Astrocyte of the cerebellum (primary cell): Measurements from ENCODE around the gene SLC6A13.

ENCODE experiments used
- DNase-seq: peaks from one replicate; pipeline ENCODE4 v3.0.0-alpha.2; 2011; ENCODE audit warnings: low read depth
- H3K4me3 ChIP-seq: 2 replicates; pipeline ENCODE4 v1.5.1; 2011; ENCODE audit warnings: mild to moderate bottlenecking, low read depth, low read length, moderate library complexity
- in situ Hi-C: cut with HindIII; loops from 2 replicates; pipeline ENCODE4 v1.10.0; 2017; ENCODE audit warnings: low sequenced_read_pairs
- TF ChIP-seq, protein P1 (sequence below): IDR thresholded peaks from 2 replicates; pipeline ENCODE4 v1.5.1; 2012; ENCODE audit warnings: low read length, low read depth, moderate library complexity, mild to moderate bottlenecking; ENCODE audit errors: missing control alignments

The SLC6A13 gene

GRCh38 chr12:174596-174995 is 88.0 kb downstream of the SLC6A13 start:
- no peak overlapping the region for H3K4me3 ChIP-seq
- TF ChIP-seq, protein P1, sequence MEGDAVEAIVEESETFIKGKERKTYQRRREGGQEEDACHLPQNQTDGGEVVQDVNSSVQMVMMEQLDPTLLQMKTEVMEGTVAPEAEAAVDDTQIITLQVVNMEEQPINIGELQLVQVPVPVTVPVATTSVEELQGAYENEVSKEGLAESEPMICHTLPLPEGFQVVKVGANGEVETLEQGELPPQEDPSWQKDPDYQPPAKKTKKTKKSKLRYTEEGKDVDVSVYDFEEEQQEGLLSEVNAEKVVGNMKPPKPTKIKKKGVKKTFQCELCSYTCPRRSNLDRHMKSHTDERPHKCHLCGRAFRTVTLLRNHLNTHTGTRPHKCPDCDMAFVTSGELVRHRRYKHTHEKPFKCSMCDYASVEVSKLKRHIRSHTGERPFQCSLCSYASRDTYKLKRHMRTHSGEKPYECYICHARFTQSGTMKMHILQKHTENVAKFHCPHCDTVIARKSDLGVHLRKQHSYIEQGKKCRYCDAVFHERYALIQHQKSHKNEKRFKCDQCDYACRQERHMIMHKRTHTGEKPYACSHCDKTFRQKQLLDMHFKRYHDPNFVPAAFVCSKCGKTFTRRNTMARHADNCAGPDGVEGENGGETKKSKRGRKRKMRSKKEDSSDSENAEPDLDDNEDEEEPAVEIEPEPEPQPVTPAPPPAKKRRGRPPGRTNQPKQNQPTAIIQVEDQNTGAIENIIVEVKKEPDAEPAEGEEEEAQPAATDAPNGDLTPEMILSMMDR, result no peak
- DNase-seq, result no peak
- in situ Hi-C loops, result no loop called here

DNA sequence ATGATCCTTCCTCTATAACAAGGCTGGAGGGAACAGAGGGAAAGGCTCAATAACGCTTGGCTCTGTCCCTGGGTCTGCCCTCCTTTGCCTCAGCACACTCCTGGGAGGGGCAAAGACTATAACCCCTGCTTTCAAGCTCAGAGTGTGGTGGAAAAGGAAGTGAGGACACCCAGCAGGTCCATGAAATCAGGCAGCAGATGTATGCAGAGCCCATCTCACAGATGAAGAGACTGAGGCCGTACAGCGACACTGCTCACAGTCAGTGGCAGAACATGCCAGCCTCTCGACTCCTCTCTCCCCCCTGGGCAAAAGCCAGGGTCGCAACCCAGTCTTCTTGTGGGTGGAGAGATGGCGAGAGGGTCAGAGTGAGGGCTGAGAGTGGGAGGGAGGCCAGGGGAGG is 88.5 kb downstream of the SLC6A13 start:
- H3K4me3 ChIP-seq, result no peak overlapping the region
- in situ Hi-C loops, result no loop called here
- TF ChIP-seq, protein P1, result no peak
- no peak for DNase-seq

DNA sequence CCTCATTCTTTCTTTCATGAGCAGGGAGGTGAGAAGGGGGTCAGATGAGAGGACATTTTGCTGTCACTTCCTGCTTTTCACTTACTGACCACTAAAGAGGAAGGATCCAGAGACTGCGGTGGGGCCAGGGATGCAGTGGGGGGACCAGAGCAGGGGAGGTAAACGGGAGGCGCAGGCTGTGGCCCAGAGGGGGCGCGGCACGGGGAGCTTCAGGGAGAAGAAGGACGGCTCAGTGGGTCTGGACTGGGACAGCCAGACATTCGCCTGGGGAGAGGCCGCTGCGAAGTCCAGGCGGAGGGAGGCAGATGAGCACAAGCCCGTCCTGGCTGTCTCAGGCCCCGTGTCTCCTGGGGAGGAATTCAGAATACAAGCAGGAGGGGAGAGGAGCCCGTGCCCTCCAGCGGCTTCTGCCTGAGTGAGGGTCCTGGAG is 89.9 kb downstream of the SLC6A13 start:
- TF ChIP-seq, protein P1, result no peak
- H3K4me3 ChIP-seq, result no peak overlapping the region
- in situ Hi-C loops, result no loop called here
- DNase-seq, result no peak

GRCh38 chr12:171743-172676 is 90.6 kb downstream of the SLC6A13 start:
- in situ Hi-C loops, result no loop called here
- TF ChIP-seq, protein P1, result no peak
- DNase-seq, result no peak
- H3K4me3 ChIP-seq, result no peak overlapping the region

DNA sequence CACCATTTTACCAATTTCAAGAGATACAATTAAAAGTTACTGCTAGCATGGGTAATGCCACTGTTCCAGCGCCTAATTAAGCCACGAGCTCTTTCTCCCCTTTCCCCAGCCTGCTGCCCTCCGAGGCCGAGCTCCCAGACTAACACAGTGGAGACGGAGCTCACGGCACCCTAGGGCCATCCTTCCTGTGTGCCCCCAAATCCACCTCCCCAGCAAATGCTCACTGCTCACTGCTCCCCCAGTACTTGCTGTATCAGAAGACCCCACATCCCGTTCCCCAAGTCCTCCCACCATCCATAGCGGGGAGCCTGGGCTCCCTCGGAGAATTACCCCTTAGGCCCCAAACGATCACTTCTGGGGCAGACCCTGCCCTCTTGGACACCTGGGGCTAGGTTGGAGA is 91.4 kb downstream of the SLC6A13 start:
- H3K4me3 ChIP-seq, result no peak overlapping the region
- TF ChIP-seq, protein P1, result no peak
- in situ Hi-C loops, result no loop called here
- no peak for DNase-seq
